ENCODE data around the gene DPT.

- TF ChIP-seq POLR2A (IDR thresholded peaks at IDR 0.05; ENCODE audit: borderline replicate concordance, extremely low read depth, insufficient read depth, insufficient read length) (no peak), CTCF (IDR thresholded peaks at IDR 0.05 in 2 of 3, conservative IDR thresholded peaks at IDR 0.05 in 1 of 3; ENCODE audit: borderline replicate concordance in 1 of 3, insufficient read depth in 1 of 3, low read depth in 2 of 3, low read length in 2 of 3) (no peak), CEBPB (IDR thresholded peaks at IDR 0.05; ENCODE audit: low read depth) (no peak)
These were observed 45.1 kb downstream of the DPT start for GRCh38 chr1:168683871-168684270.

All from HCT116 (cell line).